ENCODE data around the gene STARD3.

The STARD3 gene

DNA sequence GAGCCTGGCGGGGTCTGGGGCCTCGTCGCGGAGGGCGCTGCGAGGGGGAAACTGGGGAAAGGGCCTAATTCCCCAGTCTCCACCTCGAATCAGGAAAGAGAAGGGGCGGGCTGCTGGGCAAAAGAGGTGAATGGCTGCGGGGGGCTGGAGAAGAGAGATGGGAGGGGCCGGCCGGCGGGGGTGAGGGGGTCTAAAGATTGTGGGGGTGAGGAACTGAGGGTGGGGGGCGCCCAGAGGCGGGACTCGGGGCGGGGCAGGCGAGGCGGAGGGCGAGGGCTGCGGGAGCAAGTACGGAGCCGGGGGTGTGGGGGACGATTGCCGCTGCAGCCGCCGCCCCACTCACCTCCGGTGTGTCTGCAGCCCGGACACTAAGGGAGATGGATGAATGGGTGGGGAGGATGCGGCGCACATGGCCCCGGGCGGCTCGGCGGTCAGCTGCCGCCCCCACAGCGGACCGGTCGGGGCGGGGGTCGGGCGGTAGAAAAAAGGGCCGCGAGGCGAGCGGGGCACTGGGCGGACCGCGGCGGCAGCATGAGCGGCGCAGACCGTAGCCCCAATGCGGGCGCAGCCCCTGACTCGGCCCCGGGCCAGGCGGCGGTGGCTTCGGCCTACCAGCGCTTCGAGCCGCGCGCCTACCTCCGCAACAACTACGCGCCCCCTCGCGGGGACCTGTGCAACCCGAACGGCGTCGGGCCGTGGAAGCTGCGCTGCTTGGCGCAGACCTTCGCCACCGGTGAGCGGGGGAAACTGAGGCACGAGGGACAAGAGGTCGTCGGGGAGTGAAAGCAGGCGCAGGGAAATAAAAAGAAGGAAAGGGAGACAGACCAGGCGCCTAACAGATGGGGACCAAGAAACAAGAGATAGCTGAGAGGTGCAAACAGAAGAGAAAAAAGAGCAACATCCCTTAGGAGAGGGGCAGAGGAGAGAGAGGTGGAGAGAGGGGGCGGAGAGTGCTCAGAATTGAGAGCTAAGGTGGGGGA, 31.3 kb downstream of the STARD3 start, which contains the start of gene PNMT:
TSS of gene PNMT (plus strand) at position 509 of the 980 bp plus-strand sequence. CDS start at position 532, 23 bp downstream.
- no peak for FAIRE-seq
- DNase-seq (ENCODE audit: insufficient read length, low spot score): no peak
- no peak for TF ChIP-seq POLR2A (IDR thresholded peaks at IDR 0.05; ENCODE audit: low read depth, low read length)

- no peak for TF ChIP-seq POLR2A (IDR thresholded peaks at IDR 0.05; ENCODE audit: low read depth, low read length)
- DNase-seq (ENCODE audit: insufficient read length, low spot score) (no peak), FAIRE-seq (no peak)
These were observed 33.2 kb downstream of the STARD3 start for GRCh38 chr17:39669897-39670735.

- TF ChIP-seq POLR2A (IDR thresholded peaks at IDR 0.05; ENCODE audit: low read depth, low read length): no peak
- no peak for DNase-seq (ENCODE audit: insufficient read length, low spot score)
- no peak for FAIRE-seq
These were observed 33.8 kb downstream of the STARD3 start for GRCh38 chr17:39670746-39671145.

DNA sequence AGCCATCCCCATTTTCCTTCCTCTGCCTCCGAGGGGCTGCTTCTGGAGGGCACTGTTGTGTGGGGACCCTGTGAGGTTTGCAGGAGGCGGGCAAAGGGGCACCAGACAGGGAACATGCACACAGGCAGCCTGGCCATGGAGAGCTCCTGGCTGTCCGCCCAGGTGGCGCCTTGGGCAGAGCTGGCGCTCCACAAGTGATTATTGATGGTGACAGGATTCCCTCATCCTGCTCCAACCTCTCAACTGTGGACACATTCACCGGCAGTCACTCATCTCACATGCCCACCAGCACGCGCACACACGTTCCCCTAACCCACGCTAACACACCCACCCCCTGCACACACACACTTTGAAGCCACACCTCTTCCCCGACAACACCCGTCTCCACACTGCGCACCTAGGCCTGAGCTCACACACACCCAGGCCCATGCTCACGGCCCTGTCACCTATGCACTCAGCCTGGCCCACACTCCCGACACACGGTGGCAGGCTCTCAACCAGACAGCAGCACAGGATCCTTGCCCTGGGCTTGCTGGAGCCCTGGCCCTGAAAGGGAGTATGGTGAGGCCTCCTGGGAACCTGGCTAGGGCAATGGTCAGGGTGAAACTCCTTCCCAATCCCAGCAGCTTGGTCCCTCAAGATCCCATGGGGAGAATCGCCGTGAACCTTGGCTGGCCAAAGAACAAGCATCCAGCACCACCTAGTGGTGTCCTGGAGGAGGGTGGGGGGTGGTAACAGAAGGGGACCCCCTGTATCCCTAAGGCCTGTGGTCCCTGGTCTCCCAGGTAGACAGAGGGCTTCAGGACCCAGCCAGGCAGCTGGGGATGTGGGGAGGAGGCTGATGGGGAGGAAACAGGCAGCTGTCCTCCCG, 34.9 kb downstream of the STARD3 start:
- no peak for TF ChIP-seq POLR2A (IDR thresholded peaks at IDR 0.05; ENCODE audit: low read depth, low read length)
- FAIRE-seq: no peak
- no peak for DNase-seq (ENCODE audit: insufficient read length, low spot score)

DNA sequence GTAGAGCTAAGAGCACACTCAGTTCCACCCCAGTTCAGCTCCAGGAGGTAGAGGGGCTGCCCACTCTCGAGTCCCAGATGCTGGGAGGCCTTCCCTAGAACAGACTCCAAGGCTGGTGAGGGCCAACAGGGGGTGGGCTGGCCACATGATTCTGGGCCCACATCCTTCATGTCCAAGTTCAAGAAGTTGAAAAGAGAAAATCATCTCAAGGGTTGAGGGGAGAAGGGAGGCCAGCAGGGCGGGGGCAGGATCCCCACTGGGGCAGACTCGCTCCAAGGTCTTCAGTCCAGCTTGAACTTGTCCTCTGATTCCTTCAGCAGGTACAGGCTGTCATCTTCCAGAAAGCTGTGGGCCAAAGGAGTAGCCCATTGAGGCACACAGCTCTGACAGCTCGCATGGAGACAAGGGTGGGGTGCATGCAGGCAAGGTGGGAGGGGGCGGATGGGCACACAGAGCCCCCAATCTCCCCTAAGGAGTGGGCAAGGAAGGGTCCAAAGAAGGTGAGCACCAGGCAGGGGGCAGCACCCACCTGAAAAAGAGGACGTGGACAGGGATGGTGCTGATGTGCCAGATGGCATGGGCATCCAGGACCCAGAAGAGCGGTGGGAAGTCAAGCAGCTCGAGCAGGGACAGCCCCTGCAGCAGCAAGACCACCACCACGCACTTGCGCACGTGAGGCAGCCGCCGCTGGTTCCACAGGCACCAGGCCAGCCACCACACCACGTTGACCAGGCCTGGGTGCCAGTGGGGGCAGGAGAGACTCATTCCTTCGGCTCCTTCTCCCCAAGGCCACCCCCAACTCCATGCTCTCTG, 35.8 kb downstream of the STARD3 start:
- FAIRE-seq (no peak), DNase-seq (ENCODE audit: insufficient read length, low spot score) (no peak)
- TF ChIP-seq POLR2A (IDR thresholded peaks at IDR 0.05; ENCODE audit: low read depth, low read length): no peak

DNA sequence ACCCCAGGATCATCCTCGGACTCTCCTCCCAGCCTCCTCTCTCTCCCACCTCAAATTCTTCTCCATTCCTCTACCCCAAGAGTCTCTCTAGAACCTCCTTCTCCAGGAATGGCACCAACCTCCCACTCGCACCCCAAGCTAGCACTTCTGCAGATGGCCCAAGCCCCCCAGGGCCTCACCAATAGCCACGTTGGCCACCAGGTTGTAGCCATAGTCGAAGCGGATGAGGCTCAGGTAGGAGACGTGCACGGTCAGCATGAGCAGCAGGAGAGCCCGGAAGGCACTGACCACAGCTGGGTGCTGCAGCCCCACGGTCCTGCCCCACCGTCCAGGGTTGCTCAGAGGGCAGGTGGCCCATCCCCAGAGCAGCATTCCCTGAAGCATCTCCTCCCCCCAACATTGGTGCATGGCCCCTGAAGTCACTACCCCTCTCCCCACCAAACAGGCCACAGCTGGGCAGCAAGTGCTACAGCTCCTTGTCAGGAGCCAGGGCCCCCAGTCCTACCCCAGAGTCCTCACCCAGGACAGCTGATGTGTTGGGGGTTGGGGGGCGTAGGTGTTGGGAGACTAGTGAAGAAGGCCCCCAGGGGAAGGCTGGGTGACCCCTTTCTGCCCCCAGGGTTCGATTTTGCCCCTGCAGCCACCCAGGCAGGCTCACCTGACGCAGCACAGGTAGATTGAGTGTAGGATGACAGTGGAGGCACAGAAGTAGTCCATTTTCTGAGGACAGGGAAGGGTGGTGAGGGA, 36.6 kb downstream of the STARD3 start:
- no peak for DNase-seq (ENCODE audit: insufficient read length, low spot score)
- TF ChIP-seq POLR2A (IDR thresholded peaks at IDR 0.05; ENCODE audit: low read depth, low read length): no peak
- FAIRE-seq: no peak

- no peak for FAIRE-seq
- DNase-seq (ENCODE audit: insufficient read length, low spot score): no peak
- TF ChIP-seq POLR2A (IDR thresholded peaks at IDR 0.05; ENCODE audit: low read depth, low read length): no peak
These were observed 37.2 kb downstream of the STARD3 start for GRCh38 chr17:39674179-39674578.

- FAIRE-seq: no peak
- DNase-seq (ENCODE audit: insufficient read length, low spot score): no peak
These were observed 37.9 kb downstream of the STARD3 start for GRCh38 chr17:39674702-39675389.

DNA sequence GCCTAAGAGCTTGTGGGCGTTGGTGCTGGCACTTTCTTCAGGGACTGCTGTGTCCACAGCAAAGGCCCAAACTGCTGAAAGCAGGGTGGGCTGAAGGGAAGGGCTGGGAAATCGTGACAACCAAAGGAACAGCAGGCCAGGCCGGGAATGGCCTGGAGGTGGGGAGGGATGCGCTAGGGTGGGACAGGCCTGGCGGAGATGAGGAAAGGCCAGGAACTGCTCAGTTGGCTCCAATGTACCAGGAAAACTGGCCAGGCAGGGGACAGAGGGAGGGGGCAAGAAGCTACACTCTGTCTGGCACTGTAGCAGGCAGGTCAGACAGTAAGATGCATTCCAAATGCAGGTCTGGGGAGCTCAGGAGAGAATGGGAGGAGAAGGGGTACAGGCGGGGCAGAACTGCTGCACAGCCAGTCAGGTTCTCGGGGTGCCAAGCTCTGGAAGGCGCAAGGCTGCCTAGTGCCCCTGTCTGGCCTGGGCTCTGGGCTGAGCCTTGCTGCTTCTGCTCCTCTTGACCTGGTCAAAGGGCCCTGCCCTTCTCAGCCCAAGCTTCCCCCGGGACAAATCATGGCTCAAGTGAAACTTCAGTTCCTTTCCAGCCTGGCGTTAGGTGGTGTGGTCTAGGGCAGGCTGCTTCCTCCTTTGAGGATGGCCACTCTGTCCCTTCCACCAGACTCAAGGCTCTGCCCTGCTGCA, 38.6 kb downstream of the STARD3 start:
- DNase-seq (ENCODE audit: insufficient read length, low spot score) (no peak), FAIRE-seq (no peak)

More at GRCh38 chr17:39674702-39675389, 37.9 kb downstream of the STARD3 start:
- TF ChIP-seq POLR2A (IDR thresholded peaks at IDR 0.05; ENCODE audit: low read depth, low read length): no peak

GRCh38 chr17:39676198-39676819, 39.4 kb downstream of the STARD3 start:
- TF ChIP-seq POLR2A (IDR thresholded peaks at IDR 0.05; ENCODE audit: low read depth, low read length): no peak
- DNase-seq (ENCODE audit: insufficient read length, low spot score): no peak
- FAIRE-seq: no peak

More for the DNA sequence above, 38.6 kb downstream of the STARD3 start:
- TF ChIP-seq POLR2A (IDR thresholded peaks at IDR 0.05; ENCODE audit: low read depth, low read length): no peak
